HG03280 (cell line): ENCODE results near the gene RAMP1.
"Not testable (repeated sequence)": the region's sequence is repeated elsewhere in the genome, so short reads cannot be mapped to it uniquely, and the experiment has no call there.

Source experiments
- ATAC-seq: cut with Tn5 transposase; IDR thresholded peaks from one replicate; pipeline ENCODE4 v1.9.1; 2021; ENCODE audit warnings: mild to moderate bottlenecking, moderate library complexity; ENCODE audit not compliant: unreplicated experiment

The RAMP1 gene

GRCh38 chr2:237859533-237860272 is at the start of gene RAMP1:
RAMP1 (plus strand) TSS chr2:237859623; CDS start chr2:237859676, 53 bp downstream.
- ATAC-seq = no peak

DNA sequence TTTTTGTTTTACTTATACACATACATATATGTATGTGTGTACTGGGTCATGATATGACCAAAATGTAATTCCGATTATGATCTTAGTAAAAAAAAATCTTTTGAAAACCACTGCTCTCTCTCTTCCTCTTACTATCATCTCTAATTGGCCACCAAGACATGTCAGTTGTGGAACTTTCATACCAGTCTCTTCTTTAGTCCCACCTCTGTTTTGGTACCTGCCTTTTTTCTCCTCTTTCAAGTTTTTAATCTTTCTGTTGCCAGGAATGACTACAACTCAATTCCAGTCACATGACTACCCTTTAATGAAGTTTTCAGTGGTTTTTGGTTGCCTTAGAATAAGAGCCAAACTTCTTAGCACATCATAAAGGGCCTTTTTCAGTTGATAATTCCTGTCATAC is 43.8 kb upstream of the RAMP1 start:
- ATAC-seq = no peak

DNA sequence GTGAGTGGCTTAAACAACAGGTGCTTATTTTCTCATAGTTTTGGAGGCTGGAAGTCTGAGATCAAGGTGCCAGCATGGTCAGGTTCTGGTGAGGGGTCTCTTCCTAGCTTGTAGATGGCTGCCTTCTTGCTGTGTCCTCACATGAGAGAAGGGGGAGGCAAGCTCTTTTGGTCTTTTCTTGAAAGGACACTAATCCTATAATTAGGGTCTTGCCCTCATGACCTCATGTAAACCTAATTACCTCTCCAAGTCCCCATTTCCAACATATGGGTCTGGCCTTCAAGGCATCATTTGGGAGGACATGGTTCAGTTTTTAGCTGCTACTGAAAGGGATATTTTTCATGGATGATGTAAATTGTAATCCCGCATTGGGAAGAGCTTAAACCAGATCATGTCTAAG is 42.9 kb upstream of the RAMP1 start:
- no peak for ATAC-seq

DNA sequence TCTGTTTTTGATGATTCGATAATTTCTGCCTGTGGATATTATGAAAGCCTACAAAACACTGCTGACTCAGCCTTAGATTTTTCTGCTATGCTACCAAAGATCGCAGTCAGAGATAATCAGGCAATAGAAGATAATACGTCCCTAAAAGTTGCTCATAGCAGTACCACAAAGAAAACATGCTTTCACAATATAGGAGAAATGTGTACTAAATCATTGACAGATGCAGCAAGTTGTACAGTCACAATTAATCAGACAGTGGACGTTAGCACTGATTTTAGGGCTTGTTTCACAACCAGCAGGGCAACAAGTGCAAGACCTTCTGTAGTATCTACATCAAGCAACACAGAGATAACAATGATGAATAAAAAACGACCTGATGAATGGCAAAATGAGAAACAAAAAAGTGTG is 41.4 kb upstream of the RAMP1 start:
- no peak for ATAC-seq

DNA sequence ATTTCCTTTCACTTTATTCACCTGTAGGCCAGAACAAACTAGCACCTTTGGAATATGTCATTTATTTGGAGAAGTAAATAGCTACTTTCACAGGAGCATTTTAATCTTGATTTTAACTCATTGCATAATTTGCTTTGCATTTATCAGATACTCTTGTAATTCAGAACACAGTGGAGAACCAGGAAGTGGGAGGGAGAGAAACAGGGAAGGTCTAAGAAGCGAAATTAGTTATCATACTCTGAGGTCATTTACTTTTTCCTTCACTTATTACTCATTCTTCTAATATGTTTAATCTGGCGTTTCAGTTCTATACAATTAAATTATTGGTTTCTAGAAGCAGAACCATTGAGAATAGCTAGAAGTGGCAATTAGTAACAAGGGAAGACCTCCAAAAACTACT is 40.2 kb upstream of the RAMP1 start:
- ATAC-seq = no peak

DNA sequence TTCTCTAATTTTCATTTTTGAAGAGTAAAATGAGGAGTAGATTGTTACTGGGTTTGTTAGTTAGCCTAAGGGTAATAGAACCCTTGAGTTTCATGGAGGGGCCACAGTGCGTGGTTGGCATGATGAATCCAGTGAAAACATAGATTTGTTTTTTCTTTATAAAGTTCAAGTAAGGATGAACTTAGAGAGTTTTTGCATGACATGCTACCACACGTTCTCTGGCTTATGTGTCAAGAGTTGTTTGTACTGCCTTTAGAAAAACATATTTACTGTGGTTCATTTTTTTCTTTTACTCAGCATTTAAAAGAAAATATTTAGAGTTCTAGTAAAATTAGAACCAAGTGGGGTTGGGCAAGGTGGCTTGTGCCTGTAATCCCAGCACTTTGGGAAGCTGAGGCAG is 39.0 kb upstream of the RAMP1 start:
- ATAC-seq = no peak

- no peak for ATAC-seq
Observed at GRCh38 chr2:237823544-237823943, 35.9 kb upstream of the RAMP1 start.

DNA sequence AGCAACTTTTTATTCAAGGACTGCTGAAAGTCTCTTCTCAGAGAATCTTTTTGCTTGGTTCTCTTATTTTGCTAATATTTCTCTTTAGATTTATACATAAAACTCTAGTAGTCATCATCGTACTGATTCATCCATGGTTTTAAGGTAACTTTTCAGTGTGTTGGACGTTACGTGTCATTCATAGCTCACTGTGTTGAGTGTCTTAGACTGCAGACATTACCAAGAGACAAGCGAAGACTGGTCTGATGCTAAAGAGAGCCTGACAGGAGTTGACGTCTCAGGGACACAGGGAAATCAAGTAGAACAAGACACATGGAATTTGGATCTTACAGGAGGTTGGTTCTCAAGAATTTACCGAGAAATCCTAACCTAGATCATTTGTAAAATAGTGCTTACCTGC is 35.3 kb upstream of the RAMP1 start:
- ATAC-seq = no peak

DNA sequence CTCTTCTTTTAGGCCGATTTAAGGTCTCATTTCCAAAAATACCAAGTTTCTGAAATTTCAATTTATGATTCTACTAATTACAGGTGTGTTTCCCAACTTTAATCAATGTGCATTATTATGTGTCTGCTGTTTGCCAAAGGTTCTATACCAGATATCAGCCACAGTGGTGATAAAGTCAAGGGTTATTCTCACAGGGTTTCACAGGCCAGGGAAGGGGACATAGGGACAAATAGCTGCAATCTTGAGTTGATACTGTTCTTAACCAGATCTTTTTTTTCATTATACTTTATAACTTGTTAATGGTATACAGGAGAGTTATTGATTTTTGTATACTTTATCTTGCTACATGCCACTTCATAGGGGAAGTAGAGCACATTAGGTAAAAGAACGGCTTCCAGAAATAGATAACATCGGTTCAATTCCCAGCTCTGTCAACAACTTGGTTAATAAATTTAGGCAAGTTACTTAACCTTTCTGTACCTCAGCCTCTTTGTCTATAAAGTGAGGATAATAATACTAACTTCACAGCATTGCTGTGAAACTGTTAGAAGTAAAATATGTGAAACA is 31.9 kb upstream of the RAMP1 start:
- no peak for ATAC-seq

DNA sequence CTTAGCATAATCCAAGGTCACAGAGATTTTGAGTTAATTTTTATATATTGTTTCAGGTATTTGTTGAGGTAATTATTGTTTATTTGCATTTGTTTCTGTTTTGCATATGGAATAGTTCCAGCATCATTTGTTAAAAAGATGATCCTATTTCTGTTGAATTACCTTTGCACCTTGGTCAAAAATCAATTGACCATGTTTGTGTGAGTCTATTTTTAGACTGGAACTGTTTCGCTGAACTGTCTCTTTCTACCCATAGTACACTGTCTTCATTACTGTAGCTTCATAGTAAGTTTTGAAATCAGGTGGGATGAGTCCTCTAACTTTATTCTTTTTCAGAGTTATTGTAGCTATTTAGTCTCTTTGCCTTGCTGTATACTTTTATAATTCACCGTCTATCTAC is 28.9 kb upstream of the RAMP1 start:
- ATAC-seq = no peak

DNA sequence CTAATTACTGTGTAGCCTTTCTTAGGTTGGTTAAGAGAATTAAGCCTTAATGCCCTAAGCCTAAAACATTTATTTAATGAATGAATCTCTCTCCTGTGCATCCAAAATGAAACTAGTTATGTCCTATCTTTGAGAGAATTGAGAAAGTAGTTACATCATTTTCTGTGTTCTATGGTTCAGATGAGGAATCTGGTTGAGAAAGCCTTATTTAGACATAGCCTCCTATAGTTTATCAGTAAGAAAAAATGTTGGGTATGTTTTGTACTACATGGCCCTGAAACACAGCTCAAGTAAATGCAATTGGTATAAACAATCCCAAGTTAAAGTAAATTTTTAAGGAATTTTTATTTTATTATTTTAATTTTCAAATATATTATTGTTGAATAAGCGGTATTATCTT is 25.9 kb upstream of the RAMP1 start:
- no peak for ATAC-seq

DNA sequence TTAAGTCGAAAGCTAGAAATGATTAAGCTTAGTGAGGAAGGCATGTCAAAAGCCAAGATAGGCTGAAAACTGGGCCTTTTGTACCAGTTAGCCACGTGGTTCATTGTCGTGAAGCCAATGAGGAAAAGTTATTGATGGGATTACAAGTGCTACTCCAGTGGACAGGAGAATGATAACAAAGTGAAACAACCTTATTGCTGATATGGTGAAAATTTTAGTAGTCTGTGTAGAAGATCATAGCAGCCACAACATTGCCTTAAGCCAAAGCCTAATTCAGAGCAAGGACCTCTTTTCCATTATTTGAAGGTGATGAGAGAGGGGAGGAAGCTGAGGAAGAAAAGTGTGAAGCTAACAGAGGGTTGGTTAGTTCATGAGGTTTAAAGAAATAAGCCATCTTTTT is 24.1 kb upstream of the RAMP1 start:
- no peak for ATAC-seq

GRCh38 chr2:237841051-237841450 is 18.4 kb upstream of the RAMP1 start:
- ATAC-seq = no peak

- not testable (repeated sequence) for ATAC-seq
Observed at GRCh38 chr2:237848940-237849339, 10.5 kb upstream of the RAMP1 start.

GRCh38 chr2:237854295-237854694 is 5.1 kb upstream of the RAMP1 start:
- ATAC-seq = no peak

- ATAC-seq = no peak
Observed at GRCh38 chr2:237857791-237858190, 1.6 kb upstream of the RAMP1 start.

DNA sequence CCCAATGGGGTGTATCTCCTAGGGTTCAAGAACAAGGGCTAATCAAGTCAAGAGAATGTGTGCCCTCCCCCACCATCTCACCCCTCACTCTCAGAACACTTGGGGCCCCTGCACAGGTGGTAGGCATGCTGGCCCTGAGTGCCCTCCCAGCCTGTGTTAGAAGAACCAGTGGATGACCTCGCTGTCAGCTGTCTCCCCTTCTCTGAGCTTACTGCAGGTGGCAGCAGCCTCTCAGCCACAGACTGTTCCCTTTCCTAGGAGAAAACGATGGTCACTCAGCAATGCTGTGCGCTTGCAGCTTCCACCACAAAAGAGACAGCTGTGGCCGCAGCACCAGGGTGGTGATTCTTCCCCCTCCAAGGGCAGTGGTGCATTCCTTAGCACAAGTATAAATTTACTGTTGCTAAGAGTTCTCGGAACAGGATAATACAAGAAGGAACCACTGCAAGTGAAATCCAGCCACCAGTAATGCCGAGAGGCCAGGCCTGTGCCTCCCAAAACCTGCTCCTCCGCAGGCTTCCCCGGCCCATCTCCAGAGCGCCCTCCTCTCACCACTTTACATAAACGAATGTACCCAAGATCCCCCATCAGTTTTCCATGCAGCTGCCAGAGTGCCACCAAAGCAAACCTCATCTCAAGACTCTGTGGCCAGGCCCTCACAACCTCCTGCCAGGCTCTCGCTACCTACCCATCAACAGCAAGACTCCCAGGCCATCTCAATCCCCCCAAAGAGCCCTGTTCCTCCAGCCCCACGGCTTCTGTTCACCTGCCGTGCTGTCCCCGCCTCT is 935 bp upstream of the RAMP1 start:
- ATAC-seq = no peak

GRCh38 chr2:237859082-237859433 is 365 bp upstream of the RAMP1 start:
- ATAC-seq = no peak

- ATAC-seq = no peak
Observed at GRCh38 chr2:237860273-237860935, 981 bp downstream of the RAMP1 start.

GRCh38 chr2:237861875-237862527 is 2.6 kb downstream of the RAMP1 start:
- ATAC-seq = no peak

GRCh38 chr2:237862528-237862895 is 3.1 kb downstream of the RAMP1 start:
- ATAC-seq = no peak
